ENCODE data around the gene FAM98C.

Gene FAM98C

DNA sequence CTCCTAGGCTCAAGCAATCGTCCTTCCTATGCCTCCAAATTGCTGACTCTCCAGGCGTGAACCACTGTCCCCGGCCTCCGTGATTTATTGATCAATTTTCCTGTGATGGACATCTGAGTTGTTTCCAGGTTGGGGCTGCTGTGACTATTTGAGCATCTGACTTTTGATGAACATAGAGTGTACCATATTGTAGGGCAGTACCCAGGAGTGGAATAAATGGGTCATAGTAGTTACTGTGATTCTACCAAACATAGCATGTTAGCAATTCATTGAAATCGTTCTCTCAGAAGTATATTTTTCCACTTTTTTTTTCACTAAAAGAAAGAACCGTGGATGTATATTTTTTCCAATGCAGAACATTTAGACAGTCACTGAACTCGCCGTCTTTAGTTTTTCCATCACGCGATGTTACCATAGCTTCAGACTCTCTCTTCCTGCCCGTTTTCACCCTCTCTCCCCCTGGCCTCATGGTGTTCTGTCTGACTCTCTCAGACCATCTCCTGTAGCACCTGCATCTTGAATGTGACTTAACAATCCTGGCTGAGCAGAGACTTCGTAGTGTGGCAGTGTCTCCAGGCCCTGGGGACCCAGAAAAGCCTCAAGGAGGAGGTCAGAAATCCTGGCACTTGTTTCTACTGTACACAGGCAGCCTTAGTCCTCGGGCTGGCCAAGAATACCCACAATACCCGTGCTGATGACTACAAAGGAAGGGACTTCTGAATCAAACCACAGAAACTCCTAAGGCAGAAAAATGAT lies 26.3 kb downstream of the FAM98C start:
- DNase-seq: no peak

DNA sequence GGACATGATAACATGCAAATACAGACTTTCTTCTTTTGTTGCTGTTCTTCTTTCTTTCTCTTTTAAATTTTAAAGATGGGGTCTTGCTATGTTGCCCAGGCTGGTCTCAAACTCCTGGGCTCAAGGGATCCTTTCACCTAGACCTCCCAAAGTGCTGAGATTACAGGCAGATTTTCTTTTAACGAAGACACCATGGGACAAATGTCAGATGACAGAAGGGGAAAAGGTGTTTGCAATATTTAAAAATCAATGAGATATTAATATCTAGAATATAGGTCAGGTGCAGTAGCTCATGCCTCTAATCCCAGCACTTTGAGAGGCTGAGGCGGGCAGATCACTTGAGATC lies 26.9 kb downstream of the FAM98C start:
- no peak for DNase-seq

DNA sequence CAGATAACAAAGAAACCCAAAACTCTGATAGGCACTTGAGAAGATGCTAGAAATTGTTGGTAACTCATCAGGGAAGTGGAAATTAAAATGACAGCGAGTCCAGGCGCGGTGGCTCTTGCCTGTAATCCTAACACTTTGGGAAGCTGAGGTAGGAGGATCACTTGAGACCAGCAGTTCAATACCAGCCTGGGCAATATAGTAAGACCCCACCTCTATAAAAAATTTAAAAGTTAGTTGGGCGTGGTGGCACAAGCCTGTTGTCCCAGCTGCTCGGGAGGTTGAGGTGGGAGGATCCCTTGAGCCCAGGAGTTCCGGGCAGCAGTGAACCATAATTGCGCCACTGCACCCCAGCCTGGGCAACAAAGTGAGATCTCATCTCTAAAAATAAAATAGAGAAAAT lies 28.0 kb downstream of the FAM98C start:
- DNase-seq: no peak

DNA sequence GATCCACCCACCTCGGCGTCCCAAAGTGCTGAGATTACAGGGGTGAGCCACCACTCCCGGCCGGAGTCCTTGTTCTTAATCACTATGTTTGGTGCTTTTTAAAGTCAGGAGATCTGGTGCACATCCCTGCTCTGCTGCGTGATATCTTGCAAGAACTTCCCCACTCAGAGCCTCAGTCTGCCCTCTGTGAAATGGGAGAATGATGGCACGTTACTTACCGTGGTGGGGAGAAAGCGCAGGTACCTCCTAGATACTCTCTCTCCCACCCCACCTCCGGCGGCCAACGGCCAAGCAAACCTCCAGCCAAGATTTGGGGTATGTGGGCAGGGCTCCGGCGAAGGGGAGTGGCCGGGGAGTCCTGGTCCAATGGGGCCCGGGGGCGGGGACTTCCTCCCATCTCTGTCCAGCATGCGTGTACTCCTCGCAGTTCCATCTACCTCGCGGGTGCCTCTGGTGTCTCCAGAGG lies 30.4 kb downstream of the FAM98C start, which contains the start of gene RYR1:
Gene RYR1, plus strand, starts transcription at position 424 of the 466 bp plus-strand sequence. CDS start 139 bp downstream, outside the sequence.
- DNase-seq: no peak

DNA sequence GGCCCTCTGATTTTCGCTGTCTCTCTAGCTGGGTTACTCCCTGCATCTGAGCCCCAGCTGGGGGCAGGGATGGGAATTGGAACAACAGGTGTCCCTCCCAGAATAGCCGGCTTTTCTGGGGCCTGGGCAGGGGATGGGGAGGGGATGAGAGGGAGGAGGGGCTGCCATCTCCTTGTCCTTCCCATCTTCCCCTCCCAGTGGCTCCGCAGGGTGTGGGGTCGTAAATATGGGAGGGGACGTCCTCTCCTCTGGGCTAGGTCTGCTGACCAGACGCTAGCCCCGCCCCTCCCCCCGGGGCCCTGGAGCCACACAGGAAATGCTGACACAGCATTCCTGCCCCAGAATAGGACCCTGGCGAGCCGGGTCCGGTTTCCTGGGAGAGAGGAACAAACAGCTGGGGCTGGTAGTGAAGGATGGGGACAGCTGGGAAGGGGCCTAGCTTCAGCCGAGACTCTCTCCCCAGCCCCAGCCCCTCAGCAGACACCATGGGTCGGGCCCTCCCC lies 31.7 kb downstream of the FAM98C start:
- DNase-seq: no peak

DNA sequence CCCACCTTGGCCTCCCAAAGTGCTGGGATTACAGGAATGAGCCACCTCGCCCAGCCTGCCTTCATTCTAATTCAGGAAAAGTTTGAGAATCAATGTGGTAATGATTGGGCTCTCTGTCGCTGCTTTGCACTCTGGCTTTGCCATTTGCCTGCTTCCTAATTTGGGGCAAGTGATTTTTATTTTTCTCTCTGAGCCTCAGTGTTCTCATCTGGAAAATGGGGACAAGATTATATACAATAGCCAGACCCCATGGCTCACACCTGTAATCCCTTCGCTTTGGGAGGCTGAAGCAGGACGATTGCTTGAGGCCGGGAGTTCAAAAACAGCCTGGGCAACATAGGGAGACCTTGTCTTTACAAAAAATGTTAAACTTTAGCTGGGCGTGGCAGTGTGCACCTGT lies 34.4 kb downstream of the FAM98C start:
- DNase-seq: no peak

DNA sequence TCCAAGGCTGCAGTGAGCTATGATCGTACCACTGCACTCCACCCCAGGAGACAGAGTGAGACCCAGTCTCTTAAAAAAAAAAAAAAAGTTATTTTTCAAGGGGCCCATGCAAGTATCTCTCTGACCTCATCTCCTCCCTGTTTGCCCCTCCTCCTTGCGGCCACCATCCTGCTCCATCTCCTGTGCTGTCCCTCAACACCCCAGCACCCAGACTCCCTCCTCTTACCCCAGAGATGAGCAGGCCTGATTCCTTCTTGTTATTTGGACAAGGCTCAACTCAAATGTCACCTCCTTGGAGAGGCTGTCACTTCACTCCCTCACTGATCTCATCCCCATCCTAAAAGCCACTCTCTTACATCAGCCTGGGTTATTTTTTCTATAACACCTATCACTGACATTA lies 35.0 kb downstream of the FAM98C start:
- no peak for DNase-seq

DNA sequence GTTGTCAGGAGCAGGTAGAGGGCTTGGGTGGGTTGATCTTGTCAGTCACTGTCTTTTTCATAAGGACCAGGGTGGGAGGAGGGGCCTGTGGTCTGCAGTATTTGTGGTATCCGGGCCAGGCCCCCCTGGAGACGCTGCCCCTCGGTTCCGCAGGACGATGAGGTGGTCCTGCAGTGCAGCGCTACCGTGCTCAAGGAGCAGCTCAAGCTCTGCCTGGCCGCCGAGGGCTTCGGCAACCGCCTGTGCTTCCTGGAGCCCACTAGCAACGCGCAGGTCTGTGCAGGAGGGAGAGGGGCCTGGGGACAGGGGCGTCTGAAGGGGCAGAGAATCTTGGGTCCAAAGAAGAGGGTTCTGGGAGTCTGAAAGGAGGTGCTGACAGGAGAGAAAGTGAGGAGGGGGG lies 37.7 kb downstream of the FAM98C start:
- DNase-seq: no peak

DNA sequence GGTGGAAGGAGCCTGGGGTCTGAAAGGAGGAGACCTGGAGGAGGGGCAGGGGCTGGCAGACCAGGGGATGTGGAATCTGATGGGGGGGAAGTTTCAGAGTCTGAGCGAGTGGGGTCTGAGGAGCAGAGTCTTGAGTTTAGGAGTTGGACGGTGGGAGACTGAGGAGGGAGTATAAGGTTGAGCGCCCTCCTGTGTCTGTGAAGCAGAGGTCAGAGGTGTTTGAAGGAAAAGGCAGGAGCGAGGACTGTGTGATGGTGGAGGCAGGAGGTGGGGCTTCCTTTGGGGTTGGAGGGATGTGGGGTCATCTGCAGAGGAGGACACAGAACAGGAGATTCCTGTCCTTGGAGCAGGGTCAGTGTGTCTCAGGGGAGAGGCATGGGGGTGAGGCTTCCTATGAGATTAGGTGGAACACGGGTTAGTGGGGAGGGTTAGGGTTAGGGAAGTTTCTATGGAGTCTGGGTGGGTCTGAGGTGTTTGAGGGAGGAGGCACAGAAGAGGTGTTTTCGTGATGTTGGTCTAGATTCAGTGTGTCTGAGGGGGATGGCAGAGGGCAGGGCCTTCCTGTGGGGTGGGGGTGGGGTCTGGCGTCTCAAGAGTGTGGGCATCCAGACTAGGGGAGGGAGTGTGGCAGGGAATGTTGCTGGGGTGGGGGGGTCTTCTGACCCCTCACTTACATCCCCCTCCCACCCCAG lies 38.9 kb downstream of the FAM98C start:
- no peak for DNase-seq

DNA sequence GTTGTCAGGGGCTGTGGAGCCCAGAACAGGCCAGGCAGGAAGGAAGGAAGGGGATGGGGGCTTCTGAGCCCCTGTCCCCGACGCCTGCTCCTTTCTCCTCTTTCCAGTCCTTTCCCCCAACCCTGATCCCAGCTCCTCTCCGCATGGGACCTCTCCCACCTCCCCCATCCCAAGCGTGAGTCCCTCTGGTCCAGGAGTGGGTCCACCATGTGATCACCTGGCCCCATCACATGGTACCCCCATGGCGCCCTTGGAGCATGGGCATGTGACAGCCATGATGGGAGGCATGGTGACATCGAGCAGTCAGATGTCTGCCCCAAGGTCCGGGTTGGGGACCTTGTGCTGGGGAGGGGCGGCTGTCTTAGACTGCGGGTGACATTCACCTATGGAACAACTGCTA lies 39.8 kb downstream of the FAM98C start:
- DNase-seq: no peak

DNA sequence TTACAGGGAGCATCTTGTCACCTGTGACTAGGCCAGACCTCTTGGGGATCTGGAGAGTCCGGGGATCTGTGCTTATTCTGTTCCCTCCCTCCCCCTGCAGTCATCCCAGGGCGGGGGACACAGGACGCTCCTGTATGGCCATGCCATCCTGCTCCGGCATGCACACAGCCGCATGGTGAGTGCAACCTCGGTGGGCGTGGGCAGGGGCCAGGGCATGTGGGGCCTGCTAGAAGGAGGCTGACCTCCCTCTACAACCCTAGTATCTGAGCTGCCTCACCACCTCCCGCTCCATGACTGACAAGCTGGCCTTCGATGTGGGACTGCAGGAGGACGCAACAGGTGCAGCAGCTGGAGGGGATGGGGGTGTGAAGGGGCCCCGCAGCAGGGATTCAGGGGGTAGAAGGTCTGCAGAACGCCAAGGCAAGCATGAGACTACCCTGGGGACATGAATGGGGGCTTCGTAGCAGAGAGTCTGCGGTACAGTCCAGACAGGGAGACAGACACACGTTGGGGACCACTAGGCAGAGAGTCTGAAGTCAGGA lies 40.6 kb downstream of the FAM98C start:
- no peak for DNase-seq

DNA sequence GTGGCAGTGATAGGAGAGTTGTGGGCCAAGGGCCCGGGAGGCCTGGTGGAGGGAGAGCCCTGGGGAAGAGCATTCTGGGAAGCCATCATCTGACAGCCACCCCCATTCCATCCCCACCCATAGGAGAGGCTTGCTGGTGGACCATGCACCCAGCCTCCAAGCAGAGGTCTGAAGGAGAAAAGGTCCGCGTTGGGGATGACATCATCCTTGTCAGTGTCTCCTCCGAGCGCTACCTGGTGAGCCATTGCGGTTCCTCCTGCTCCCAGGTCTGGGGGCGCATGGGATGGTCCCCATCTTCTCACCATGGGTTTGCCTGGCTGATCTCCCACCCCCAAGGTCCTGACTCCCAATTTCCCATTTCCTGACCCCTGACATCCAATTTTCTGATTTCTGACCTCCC lies 41.1 kb downstream of the FAM98C start:
- no peak for DNase-seq

DNA sequence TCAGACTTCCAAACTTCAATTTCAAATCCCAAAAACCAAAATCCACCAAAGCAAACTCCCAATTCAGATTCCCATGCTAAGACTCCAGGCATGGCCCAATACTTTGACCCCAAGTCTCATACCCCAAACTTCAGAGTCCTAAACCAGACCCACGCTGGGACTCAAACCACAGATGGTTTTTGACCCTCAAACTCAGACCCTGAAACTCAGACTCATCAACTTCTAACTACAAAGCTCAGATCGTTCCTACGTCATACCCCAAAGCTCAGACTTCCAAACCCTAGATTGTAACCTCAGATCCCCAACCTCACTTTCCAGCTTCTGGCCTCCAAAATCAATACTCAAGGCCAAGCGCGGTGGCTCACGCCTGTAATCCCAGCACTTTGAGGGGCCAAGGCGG lies 42.5 kb downstream of the FAM98C start:
- no peak for DNase-seq

DNA sequence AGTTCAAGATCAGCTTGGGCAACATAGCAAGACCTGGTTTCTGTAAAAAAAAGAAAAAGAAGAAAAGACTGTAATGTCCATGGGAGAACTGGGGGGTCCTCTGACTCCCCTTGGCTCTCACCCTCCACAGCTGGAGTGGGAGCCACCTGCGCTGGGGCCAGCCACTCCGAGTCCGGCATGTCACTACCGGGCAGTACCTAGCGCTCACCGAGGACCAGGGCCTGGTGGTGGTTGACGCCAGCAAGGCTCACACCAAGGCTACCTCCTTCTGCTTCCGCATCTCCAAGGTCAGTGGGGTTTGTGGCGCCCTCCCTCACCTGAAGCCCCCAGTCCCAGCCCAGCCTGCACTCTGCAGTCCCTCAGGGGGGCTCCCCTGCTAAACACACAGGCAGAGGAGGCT lies 45.3 kb downstream of the FAM98C start:
- no peak for DNase-seq

DNA sequence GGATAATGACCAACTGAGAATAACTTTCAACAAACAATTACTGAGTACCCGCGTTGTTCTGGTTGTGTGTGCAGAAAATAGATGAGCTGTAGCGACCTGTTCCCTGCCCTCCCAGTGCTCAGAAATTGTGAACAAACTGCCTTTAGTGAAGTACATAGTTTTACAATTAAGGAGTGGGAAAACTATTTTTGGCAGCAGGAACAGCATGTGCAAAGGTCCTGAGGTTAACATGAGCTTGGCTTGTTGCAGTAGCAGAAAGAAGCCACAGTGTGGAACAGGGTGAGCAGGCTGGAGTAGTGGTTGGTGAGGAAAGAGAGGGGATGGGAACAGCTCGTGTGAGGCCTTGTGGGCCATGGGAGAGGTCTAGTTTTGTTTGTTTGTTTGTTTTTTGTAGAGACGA lies 46.6 kb downstream of the FAM98C start:
- no peak for DNase-seq

DNA sequence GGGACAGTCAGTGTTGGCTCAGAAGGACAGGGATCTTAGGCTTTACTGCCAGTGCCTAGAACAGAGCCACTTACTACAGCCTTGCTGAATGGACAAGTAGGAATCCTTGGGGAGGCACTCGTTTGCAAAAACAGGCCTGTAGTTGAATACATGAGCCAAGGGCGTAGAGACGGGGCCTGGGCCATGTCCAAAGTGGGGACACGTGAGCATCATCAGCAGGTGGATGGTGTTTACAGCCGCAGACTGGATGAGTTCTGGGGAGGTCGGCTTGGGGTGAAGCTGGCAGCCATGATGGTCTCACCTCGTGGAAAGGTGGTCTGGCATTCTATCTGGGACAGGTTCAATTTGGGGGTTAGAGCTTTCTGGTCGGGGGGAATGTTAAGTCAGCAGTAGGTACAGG lies 48.1 kb downstream of the FAM98C start:
- no peak for DNase-seq

DNA sequence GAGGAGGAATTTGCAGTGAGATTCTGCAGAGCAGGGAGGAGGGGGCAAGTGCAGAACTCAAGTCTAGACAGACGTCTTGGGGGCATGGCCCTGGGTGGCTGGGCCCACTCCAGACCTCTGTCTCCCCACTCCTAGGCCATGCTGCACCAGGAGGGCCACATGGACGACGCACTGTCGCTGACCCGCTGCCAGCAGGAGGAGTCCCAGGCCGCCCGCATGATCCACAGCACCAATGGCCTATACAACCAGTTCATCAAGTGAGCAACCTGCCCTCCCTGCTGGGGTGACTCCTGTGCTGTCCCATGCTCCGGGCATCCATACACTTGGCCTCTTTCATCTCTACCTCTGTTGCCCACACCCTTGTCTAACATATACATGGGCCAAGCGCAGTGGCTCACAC lies 48.7 kb downstream of the FAM98C start:
- no peak for DNase-seq

DNA sequence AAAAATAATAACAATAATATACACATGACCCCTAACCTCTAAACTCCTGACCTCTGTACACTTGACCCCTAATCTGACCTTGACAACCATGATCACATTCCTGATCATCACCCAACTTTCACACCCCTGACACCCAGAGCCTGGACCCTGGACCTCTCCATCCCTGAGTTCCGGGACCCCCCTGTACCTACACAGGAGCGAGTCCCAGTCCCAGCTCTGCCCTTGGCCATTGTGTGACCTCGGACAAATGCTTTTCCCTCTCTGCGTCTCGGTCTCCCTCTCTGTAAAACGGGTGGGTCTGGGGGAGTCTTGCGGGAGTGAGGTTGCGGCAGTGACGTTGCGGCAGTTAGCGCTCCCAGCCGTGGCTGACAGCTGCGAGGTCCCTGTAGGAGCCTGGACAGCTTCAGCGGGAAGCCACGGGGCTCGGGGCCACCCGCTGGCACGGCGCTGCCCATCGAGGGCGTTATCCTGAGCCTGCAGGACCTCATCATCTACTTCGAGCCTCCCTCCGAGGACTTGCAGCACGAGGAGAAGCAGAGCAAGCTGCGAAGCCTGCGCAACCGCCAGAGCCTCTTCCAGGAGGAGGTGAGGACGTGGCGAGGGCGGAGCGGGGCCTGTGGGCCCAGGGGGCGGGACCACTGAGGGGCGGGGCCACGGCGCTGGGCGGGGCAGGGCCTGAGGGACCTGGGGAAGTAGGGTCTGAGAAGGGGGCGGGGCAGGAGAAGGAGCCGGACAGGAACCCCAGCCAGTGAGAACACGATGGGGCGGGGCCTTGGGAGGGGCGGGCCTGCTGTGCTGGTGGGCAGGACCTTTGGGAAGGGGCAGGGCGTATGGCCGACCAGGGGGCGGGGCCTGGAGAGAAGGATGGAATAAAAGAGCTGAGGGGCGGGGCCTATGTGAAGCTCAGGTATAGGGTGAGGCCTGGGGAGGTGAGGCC lies 49.8 kb downstream of the FAM98C start:
- no peak for DNase-seq

DNA sequence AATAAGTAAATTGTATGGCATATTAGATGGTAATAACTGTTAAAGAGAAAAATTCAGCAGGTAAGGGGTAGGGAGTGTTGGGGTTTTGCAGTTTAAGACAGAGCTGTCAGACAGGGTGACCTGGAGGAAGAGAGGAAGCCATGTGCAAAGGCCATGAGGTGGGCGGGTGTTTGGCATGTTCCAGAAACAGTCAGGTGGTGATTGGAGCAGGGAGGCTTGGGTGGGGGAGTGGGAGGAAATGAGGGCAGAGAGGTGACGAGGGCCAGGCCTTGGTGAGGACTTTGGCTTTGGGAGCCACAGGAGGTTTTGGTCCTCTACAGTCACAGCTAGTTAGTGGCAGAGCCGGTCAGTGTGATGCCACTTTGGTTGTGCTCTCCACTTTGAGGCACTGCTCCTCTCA lies 50.7 kb downstream of the FAM98C start:
- DNase-seq: no peak

DNA sequence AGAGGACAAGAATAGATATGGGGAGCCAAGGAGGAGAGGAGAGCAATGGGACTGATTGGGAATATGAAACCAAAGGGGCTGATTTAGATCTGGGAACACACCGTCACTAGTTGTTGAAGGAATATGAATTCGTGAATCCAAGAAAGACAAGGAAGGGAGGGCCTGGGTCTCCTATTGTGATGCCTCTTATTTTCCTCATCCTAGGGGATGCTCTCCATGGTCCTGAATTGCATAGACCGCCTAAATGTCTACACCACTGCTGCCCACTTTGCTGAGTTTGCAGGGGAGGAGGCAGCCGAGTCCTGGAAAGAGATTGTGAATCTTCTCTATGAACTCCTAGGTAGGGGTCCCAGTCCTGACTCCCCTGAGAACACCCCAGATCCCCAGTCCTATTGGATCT lies 52.1 kb downstream of the FAM98C start:
- DNase-seq: no peak

DNA sequence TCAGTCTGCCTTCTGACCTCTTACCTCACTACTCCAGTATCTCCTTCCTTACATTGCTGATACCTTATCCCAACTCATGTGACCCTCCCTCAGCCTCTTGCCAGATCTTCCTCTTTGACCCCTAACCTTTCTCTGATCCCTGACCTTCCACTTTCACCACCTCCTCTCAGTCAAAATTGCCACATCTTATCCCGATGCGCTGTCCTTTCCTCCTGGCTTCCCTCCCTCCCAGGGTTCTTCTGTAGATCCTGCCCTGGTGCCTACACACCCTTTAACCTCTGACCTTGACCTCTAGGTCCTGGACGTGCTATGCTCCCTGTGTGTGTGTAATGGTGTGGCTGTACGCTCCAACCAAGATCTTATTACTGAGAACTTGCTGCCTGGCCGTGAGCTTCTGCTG lies 54.3 kb downstream of the FAM98C start:
- DNase-seq: no peak

DNA sequence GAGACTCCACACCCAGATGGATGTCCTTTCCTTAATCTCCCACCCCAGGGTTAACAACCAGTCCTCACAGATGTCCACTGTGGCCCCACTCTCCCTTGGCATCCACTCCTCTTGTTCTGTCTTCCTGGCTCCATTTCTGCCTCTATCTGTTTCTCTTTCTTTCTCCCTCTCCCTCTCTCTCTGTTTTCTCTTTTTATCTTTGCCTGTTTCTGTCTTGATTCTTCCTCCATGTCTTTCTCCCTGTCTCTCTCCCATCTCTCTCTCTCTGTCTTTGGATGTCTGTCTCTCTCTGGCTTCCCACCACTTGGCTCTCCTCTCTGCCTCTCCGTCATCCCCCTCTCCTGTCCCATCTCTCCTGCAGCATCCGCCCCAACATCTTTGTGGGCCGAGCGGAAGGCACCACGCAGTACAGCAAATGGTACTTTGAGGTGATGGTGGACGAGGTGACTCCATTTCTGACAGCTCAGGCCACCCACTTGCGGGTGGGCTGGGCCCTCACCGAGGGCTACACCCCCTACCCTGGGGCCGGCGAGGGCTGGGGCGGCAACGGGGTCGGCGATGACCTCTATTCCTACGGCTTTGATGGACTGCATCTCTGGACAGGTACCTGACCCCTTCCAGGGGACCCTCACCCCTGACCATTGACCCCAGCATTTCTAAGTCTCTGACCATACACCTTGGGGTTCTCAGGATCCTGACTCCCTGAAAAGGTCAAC lies 55.0 kb downstream of the FAM98C start:
- no peak for DNase-seq

Measured in SW 1271 (cell line).